ENCODE measurements around the gene NPAT.

Gene NPAT

DNA sequence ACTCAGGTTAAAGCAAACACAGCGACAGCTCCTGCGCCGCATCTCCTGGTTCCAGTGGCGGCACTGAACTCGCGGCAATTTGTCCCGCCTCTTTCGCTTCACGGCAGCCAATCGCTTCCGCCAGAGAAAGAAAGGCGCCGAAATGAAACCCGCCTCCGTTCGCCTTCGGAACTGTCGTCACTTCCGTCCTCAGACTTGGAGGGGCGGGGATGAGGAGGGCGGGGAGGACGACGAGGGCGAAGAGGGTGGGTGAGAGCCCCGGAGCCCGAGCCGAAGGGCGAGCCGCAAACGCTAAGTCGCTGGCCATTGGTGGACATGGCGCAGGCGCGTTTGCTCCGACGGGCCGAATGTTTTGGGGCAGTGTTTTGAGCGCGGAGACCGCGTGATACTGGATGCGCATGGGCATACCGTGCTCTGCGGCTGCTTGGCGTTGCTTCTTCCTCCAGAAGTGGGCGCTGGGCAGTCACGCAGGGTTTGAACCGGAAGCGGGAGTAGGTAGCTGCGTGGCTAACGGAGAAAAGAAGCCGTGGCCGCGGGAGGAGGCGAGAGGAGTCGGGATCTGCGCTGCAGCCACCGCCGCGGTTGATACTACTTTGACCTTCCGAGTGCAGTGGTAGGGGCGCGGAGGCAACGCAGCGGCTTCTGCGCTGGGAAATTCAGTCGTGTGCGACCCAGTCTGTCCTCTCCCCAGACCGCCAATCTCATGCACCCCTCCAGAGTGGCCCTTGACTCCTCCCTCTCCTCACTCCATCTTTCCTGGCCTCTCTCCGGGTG, at the start of gene NPAT, which contains the start of gene ATM:
Gene NPAT (minus strand): TSS at position 65 of the 774 bp plus-strand sequence. CDS start 102 bp downstream, outside the sequence.
Gene ATM (plus strand): TSS at position 494 of the 774 bp plus-strand sequence. CDS start 4,558 bp downstream, outside the sequence.
- DNase-seq (ENCODE audit: low read depth): peak; percentile 98

GRCh38 chr11:108269583-108269982, 47.1 kb upstream of the NPAT start:
- DNase-seq (ENCODE audit: low read depth): no peak

DNA sequence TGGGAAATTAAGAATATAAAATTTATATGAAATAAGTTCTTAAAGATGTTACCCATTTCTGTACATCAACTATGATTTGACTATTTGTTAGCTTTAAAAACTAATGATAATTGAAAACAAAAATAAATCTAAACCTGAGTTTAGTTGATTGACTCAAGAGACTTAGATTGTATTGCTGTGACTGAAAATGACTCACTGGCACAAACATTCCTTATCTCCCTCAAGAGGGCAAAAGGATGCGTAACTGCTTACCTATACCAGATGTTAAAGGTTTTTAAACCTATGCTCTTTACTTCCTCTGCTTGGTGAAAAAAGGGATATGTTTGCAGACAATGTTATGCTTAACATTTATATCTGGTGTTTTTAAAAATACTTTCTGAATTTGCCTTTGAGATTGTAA, 30.7 kb upstream of the NPAT start:
- DNase-seq (ENCODE audit: low read depth): no peak

GRCh38 chr11:108246885-108247284, 24.4 kb upstream of the NPAT start:
- no peak for DNase-seq (ENCODE audit: low read depth)

DNA sequence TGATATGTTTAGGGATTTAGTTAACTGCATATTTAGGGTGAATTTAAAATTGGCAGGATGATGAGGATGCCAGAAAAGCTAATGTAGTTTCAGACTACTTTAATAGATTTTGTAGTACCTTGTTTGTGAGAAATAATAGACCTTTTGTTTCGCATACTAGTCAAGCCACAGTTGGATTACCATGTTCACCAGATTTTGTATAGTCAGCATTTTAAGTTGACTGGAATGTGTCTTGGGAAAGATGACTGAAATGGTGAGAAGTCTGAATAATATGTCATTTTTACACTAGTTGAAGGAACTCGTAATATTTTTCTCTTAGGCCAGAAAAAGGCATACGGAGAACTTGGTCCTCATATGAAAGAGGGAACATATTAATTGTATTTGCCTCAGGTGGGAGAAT, 23.9 kb upstream of the NPAT start:
- no peak for DNase-seq (ENCODE audit: low read depth)

DNA sequence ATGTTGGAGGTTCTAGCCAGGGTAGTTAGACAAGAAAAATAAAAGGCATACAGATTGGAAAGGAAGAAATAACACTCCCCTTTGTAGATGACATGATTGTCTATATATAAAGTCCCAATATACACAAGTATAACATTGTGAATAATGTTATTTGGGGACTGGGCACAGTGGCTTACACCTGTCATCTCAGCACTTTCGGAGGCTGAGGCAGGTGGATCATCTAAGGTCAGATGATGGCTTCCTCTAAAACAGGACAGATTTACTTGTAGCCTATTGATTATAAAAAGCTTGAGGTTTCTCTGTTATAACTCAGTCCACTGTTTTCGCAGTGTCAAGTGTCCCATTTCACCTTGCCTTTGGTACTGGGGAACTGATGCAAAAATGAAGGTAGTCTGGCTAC, 20.0 kb upstream of the NPAT start:
- DNase-seq (ENCODE audit: low read depth): no peak

- no peak for DNase-seq (ENCODE audit: low read depth)
Measured at GRCh38 chr11:108241330-108242037, 19.0 kb upstream of the NPAT start.

DNA sequence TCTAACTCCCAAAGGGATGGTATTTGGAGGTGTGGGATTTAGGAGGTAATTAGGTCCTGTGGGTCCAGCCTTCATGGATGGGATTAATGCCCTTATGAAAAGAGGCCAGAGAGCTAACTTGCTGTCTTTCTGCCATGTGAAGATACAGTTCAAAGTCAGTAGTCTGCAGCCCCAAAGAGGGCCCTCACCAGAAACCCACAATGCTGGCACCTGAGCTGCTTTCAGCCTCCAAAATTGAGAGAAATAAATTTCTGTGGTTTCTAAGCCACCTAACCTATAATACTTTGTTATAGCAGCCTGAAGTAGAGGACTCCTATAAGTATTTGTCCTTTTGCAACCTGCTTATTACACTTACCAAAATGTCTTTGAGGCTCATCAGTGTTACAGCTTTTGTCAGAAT, 16.6 kb upstream of the NPAT start:
- no peak for DNase-seq (ENCODE audit: low read depth)

- DNase-seq (ENCODE audit: low read depth): no peak
Measured at GRCh38 chr11:108237058-108237481, 14.6 kb upstream of the NPAT start.

GRCh38 chr11:108235633-108236032, 13.2 kb upstream of the NPAT start:
- no peak for DNase-seq (ENCODE audit: low read depth)

DNA sequence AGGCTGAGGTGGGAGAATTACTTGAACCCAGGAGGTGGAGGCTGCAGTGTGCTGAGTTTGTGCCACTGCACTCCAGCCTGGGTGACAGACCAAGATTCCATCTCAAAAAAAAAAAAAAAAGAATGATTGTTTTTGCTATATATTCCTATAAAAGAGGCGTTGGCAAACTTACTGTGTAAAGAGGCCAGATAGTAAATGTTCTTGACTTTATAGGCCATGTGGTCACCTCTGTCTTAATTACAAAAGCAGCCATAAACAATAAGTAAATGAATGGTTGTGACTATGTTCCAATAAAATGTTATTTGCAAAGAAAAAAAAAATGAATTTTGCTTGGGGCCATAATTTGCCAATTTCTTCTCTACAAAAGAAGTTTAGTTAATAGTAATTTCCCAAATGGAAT, 12.8 kb upstream of the NPAT start:
- no peak for DNase-seq (ENCODE audit: low read depth)

DNA sequence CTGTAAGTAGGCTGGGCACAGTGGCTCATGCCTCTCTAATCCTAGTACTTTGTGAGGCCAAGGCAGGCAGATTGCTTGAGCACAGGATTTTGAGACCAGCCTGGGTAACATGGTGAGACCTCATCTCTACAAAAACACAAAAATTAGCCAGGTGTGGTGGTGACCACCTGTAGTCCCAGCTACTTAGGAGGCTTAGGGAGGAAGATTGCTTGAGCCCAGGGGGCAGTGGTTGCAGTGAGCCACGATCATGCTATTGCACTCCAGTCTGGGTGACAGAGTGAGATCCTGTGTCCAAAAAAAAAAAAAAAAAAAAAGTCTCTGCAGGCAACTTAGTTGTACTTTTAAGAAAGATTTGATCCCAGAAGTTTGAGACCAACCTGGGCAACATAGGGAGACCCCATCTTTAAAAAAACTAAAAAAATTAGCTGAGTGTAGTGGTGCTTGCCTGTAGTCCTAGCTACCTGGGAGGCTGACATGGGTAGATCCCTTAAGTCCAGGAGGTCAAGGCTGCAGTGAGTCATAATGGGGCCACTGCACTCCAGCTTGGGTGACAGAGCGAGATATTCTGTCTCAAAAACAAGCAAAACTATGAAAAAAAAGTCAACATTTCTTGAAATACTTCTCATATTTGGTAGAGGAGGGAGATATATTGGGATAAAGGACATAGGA, 11.0 kb upstream of the NPAT start:
- DNase-seq (ENCODE audit: low read depth): no peak

DNA sequence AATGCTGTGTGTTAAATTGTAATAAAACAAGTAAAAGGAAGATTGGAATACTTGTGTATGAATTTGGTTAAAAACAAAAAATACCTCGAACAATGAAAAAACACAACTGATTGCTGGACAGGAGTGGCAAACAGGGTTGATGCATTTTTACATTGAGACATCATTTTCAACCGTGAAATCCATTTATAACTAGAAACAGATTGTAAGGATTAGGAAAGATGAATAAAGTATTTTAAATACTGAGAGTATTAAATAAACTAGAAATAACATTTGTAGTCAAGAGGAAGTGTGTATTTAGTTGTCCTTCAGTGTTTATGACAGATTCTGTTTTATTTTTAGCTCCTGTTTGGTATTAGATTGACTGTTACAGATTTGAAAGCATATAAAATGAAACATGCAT, 5.8 kb upstream of the NPAT start:
- no peak for DNase-seq (ENCODE audit: low read depth)

DNA sequence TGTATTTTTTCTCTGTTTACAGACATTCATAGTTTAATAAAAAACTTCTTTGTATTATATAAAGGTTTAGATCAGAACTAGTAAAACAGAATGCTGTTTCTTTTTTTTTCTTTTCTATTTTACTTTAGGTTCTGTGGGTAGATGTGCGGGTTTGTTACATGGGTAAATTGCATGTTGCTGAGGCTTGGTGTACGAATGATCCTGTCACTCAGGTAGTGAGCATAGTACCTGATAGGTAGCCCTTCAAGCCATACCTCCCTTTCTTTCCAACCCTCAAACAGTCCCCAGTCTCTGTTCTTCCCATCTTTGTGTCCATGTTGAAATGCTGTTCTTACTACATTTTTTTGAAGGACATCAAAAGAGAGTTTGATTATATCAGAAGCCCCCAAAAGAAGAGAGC, 3.6 kb upstream of the NPAT start:
- DNase-seq (ENCODE audit: low read depth): no peak

DNA sequence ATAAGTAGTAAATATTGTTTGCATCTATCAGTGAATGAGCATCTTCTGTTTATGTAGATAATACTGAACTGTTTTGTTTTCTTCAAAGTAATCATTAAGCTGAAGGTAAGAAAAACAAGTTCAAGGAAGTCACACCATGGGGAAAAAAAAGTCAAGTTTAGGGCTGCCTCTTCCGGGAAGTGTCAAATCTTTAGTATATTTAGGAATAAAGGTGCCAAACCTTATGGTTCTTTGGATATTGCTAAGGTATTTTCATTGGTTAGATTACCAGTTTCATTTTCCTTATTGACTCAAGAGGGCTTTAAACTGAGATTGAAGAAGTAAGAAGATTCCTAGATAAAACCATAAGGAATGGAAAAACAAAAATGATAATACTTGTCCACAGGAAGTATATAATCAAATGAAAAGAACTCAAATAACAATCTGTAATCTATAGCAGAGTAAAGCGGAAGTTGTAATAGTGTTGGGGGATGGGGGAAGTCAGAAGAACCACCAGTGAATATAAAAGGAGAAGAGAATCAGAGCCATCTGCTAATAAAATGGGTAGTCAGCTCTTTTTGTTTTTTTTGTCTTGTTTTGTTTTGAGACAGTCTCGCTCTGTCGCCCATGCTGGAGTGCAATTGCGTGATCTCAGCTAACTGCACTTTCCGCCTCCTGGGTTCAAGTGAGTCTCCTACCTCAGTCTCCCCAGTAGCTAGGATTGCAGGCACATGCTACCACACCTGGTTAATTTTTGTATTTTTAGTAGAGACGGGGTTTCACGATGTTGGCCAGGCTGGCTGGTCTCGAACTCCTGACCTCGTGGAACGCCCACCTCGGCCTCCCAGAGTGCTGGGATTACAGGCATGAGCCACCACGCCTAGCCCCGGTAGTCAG, 2.7 kb upstream of the NPAT start:
- DNase-seq (ENCODE audit: low read depth): no peak

GRCh38 chr11:108224366-108224765, 1.9 kb upstream of the NPAT start:
- no peak for DNase-seq (ENCODE audit: low read depth)

DNA sequence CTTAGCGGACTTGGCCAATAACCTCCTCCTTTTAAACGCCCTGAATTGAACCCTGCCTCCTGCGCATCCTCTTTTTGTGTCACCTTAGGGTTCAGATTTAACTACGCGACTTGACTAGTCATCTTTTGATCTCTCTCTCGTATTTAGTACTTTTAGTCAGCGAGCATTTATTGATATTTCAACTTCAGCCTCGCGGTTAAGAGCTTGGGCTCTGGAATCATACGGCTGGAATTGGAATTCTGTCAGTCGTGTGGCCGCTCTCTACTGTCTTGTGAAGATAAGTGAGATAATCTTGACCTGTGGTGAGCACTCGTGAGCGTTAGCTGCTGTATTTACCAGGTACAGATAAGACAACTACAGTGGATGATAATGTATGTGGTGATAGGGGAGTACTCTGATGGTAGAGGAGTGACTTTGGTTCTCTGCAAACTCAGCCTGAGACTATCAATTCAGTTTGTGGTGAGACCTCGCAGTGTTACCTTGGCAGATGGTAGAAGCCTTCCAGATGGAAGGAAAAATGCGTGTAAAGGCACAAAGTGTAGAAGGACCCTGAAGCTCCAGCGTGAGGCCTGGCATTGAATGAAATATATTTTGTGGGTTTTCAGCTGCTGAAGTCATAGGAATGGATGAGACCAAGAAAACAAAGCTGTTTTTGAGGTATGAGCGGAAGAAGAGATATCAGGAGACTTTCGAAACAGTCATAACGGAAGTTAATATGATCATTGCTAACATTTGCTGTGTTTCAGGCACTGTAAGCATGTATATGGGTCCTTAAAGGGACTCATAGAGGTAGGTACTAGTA, 1.1 kb upstream of the NPAT start:
- no peak for DNase-seq (ENCODE audit: low read depth)

- no peak for DNase-seq (ENCODE audit: low read depth)
Measured at GRCh38 chr11:108221911-108222573, 396 bp downstream of the NPAT start.

DNA sequence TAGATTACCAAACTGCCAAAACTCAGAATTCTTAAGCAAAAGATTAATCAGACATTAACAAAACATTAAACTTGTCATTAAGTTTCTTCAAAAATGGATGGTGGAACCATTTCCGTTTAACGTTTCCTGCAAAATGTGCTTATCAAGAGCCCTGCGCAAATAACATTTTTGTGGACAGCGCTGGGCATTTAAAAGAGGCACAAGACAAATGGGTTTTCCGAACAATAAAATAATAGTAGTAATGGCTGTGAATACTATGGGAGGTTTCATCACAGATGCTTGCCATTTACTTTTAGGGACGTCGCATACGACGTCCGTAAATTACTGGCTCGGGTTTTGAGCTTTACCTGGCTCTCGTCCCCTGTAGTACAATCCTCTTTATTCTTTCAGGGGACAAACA, 1.1 kb downstream of the NPAT start:
- no peak for DNase-seq (ENCODE audit: low read depth)

DNA sequence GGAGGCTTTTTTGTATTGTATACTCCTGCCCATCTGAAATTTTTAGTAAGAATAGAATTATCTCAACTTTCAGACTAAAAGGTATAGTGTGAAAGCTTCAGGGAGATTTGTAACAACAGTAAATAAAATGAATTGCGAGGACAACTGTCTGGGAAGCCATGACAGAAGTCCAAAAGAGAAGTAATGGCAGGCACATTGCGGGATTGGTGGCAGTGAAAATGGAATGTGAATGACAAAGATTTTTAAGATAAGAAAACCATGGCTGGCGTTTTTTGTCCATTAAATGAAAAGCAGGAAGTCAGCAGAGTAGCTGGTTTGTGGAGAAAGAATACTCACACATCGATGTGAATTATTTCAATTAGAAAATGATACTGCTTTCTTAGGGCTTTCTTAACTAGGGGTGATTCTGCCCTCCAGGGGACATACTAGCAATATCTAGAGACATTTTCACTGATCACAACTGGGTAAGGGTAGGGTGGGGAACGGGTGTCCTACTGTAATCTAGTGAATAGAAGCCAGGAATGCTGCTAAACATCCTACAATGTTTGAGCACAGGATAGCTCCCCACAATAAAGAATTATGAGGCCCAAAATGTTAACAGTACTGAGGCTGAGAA, 1.6 kb downstream of the NPAT start:
- DNase-seq (ENCODE audit: low read depth): no peak

All from activated gamma-delta T cell treated with anti-CD3 and anti-CD28 coated beads, Interleukin-2, amount 50 U/mL, for 16 hours (primary cell).